WTC11 (cell line): ENCODE data around the gene CORO1C.

Experiments used
- SMAD3 ChIP-seq: sonication (generic); formaldehyde crosslinking; IDR thresholded peaks from 2 replicates; pipeline ENCODE4 v1.8.0; 2022; ENCODE audit warnings: missing genetic modification reagents, mild to moderate bottlenecking, borderline replicate concordance
- ZNF317 ChIP-seq: sonication (generic); formaldehyde crosslinking; IDR thresholded peaks from 2 replicates; pipeline ENCODE4 v1.8.1; 2023; ENCODE audit warnings: low read depth, mild to moderate bottlenecking, moderate library complexity, missing genetic modification reagents, borderline replicate concordance
- TF ChIP-seq, protein P1 (sequence below): fragments of 200-600 bp; IDR thresholded peaks from 2 replicates; pipeline ENCODE4 v1.8.0; 2022; ENCODE audit warnings: antibody characterized with exemption
- TF ChIP-seq, protein P2 (sequence below): sonication (generic); formaldehyde crosslinking; IDR thresholded peaks from 2 replicates; pipeline ENCODE4 v1.8.1; 2022; ENCODE audit warnings: low read depth, mild to moderate bottlenecking, moderate library complexity, missing genetic modification reagents, borderline replicate concordance

DNA sequence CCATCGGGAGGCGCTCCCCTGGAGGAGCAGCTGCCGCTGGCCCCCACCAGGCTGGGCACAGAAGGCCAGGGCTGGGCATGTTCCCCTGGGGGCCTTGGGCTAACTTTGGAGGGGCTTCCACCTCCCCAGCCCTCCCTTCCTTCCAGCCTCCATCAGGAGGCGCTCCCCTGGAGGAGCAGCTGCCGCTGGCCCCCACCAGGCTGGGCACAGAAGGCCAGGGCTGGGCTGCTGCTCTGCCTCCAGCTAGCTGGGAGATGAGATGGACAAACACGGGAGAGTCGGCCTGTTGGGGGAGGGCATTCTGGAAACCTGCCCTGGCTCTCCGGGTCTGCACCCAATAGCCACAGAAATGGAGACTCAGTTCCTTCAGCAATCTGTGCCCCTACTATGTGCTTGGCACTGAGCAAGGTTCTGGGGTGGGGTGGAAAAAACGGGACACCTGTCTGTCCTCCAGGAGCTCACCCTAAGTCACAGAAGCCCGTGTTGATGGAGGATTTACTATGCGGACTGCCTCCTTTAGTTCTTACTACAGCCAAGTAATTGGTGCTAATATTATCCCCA is 39.0 kb upstream of the CORO1C start:
- TF ChIP-seq, protein P1, sequence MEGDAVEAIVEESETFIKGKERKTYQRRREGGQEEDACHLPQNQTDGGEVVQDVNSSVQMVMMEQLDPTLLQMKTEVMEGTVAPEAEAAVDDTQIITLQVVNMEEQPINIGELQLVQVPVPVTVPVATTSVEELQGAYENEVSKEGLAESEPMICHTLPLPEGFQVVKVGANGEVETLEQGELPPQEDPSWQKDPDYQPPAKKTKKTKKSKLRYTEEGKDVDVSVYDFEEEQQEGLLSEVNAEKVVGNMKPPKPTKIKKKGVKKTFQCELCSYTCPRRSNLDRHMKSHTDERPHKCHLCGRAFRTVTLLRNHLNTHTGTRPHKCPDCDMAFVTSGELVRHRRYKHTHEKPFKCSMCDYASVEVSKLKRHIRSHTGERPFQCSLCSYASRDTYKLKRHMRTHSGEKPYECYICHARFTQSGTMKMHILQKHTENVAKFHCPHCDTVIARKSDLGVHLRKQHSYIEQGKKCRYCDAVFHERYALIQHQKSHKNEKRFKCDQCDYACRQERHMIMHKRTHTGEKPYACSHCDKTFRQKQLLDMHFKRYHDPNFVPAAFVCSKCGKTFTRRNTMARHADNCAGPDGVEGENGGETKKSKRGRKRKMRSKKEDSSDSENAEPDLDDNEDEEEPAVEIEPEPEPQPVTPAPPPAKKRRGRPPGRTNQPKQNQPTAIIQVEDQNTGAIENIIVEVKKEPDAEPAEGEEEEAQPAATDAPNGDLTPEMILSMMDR: no peak
- TF ChIP-seq SMAD3 (CRISPR knock-in tag) (no peak), ZNF317 (CRISPR knock-in tag) (no peak)
- TF ChIP-seq, protein P2, sequence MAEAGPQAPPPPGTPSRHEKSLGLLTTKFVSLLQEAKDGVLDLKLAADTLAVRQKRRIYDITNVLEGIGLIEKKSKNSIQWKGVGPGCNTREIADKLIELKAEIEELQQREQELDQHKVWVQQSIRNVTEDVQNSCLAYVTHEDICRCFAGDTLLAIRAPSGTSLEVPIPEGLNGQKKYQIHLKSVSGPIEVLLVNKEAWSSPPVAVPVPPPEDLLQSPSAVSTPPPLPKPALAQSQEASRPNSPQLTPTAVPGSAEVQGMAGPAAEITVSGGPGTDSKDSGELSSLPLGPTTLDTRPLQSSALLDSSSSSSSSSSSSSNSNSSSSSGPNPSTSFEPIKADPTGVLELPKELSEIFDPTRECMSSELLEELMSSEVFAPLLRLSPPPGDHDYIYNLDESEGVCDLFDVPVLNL (CRISPR knock-in tag): no peak
